ENCODE data around the gene SERINC3.
A peak's percentile ranks its signal among the peaks of the same experiment; 100 is the strongest.
"Not testable (repeated sequence)": the region's sequence is repeated elsewhere in the genome, so short reads cannot be mapped to it uniquely, and the experiment has no call there.

SERINC3 gene

DNA sequence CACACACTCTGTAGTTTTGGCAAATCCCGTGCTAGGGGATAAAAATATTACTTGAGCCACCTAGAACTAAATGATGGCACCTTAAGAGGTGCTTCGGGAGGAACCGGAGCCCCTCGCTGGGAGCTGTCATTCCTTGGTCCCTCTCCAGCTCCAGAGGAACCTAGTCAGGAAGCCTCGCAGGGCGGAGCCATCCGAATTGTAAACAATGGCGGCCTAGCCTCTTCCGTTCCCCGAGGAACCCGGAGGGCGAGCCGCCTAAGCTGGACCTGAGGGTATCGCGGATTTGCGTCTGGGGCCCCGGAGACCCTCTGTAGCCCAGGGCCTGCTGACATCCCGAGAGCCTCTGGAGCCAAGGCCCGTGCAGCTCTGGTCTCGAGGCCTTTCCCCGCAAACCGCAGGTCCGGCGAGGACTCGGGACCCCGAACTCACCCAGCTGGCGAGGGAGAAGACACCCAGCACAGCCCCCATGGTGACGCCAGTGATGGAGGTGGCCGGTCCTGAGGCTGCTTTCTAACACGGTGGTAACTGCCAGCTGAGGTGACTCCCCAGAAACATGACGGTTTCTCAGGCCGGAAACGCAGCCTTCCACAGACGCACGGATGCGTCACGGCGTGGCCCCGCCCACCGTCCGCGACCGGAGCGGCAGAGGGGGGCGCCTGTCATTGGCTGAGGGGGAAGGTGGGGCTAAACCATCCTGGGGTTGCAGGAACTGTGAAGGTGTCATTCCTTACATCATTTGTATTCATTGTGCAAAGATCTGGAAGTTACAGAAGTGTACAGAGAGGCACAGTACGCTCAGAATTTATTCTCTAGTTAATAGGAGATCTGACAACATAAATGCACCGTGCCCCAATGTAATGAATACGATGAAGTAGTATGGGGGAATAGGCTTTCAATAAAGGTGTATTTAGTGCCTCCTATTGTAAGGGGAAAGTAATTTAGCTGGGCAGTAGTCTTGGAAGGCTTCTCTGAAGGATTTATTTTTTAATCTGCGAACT is at the start of gene SERINC3:
Gene SERINC3, minus strand, starts transcription at position 587 of the 998 bp plus-strand sequence. Its CDS starts 119 bp downstream, at position 468.
- peak; percentile 88 for DNase-seq (ENCODE audit: low read depth, low spot score)

DNA sequence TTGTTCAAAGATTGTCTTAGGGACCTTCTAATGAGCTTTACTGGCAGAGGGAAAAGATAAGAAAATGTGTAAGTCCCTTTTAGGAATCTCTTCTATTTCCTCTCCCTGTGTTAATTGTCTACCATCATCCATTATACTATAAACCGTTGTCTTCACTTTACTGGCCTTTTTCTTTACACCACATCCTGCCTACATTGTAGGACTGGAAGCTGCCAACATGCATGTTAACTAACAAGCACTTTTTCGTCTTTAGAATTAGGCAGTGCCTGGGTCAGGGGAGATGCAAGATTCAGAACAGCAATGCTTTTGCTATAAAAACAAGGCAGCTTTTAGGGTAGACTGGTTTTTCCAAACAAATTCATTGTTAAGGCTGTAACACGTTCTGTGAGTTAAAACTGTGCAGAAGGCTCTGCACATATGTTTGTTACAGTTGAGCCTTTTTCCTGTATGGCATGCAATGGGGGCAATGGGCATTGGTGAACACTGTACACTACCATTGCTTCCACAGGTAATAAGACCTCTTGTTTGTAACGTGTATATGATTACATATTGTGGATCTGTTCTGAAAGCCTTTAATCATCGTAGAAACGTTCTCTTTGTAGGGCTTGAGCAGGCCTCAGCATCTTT is 49.6 kb upstream of the SERINC3 start:
- DNase-seq (ENCODE audit: low read depth, low spot score): no peak

DNA sequence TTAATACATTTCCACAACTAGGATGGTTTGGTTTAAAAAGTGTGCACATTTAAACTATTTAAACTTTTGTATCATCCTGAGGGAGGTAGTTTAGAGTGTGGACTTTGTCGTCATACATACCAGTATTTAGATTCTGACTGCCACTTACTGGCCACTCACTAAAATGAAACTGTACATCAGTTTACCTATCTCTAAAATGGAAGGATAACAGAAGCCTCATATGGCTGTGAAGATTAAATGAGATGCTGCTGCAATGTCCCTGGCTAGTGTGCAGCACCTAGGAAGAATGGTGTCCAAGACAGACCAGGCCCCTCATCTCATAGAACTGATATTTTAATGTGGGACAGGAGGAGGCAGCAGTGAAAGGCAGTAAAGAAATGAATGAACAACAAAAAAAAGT is 48.5 kb upstream of the SERINC3 start:
- DNase-seq (ENCODE audit: low read depth, low spot score): no peak

DNA sequence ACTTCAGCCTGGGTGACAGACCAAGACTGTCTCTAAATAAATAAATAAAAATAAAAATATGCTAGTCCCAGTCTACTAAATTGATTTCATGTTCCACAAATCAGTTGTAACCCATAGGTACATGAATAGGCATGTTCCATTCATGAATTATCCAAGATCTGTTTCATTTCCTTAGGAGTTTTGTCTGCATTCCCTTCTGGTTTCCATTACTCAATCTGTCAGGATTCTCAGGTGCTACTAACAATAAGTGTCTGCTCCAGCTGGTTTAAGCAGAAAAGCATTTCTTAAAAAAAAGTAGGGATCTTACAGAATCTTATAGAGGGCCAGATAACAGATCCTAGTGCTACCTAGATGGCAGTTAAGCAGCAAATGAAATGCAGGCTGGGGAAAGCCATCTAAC is 44.9 kb upstream of the SERINC3 start:
- DNase-seq (ENCODE audit: low read depth, low spot score): no peak

GRCh38 chr20:44566018-44566417 is 44.1 kb upstream of the SERINC3 start:
- no peak for DNase-seq (ENCODE audit: low read depth, low spot score)

DNA sequence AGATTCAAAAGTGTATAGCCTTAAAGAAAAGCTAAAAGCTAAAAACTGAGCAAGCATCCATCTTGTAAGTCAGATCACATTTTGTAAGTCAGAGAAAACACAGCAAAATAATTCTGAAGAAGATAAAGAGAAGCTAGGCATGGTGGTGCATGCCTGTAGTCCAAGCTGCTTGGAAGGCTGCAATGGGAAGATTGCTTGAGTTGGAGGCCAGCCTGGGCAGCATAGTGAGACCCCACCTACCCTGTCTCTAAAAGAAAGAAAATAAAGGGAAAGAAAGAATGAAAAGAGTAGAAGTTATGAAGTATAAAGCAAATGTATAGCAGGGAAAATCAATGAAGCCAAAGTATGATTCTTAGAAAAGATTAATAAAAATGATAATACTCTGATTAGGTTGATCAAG is 40.0 kb upstream of the SERINC3 start:
- DNase-seq (ENCODE audit: low read depth, low spot score): no peak

DNA sequence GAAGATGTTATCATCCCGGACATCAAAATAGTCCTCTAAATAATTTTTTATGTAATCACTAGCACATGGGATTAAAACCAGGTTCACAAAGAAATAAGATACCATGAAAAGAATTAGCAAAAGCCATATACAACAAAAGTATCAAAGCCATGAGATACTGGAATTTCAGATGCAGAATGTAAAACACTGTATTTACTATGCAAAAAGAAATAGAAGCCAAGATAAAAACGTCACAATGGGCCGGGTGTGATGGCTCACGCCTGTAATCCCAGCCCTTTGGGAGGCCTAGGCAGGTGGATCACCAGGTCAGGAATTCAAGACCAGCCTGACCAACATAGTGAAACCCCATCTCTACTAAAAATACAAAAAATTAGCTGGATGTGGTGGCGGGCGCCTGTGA is 38.9 kb upstream of the SERINC3 start:
- not testable (repeated sequence) for DNase-seq (ENCODE audit: low read depth, low spot score)

- DNase-seq (ENCODE audit: low read depth, low spot score): no peak
Observed at GRCh38 chr20:44560229-44560628, 38.4 kb upstream of the SERINC3 start.

DNA sequence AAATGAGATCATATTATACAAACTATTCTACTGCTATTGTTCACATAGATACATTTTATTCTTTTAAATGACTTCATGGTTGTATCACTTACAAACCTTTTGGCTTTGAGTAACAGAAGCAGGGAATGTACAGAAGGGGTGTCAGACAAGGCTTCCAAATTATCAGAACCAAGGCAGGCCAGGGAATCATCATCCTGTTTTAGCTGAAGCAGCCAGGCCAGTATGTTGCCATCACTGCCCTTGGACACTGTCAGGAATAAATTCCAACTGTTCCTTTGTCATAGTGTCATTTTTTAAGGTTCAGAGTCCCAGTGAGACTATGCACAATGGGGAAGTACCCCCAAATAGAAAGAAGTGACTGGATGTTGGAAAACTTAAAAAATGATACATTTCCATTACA is 37.4 kb upstream of the SERINC3 start:
- DNase-seq (ENCODE audit: low read depth, low spot score): no peak

DNA sequence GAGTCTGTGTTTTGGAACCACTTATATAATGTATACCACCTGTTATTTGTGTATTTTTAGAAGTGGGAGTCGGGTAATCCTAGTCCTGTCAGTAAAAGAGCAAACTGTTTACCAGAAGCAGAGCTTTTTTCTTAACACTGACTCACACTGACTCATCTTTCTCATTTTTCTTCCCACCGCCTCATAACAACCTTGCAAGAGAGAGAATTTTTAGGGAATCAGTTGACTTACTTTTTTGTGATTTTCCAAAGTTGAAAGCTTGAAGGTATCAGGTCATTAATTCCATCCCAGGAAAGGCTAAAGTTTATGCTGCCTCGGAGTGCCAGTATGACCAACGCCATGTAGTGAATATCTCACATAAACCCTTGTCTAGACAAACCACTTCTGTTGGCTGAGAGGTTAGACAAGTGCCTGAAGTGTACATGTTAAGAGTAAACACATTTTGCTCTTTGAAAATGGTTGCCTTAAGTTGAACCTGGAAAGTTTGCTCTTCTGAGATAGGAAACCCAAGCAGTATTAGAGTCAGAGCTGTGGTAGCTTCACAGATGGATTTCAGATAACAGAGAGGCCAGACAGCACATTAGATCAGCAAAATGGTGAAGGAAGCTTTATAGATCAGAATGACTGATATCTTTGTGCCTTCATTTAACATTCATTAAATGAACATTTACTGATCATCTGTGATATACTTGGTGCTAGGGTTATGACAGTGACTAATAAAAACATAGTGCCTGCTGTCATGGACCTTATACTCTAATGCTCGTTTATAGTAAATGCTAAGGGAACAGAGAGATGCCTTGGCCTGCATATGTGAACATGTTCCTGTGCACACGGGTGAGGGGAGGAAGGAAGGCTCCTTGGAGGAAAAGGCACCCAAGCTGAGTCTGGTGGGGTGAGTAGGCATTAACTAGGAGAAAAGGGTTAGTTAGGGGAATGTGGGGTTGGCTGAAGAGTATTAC is 31.4 kb upstream of the SERINC3 start:
- no peak for DNase-seq (ENCODE audit: low read depth, low spot score)

DNA sequence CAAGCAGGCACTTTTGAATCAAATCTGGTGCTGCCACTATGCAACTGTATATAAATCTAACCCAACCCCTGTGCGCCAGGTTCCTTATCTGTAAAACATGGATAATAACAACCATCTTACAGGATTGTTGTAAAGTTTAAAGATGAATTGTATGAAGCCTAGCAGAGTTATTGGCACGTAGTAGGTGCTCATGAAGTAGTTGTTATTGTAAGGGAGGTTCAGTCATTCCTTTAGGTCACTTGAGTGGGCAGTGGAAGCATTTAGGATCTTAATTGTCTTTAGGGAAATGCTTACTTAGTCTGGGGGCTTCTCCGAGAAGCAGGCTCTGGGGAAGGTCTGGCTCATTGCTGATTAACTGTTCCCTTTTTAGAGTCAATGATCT is 30.7 kb upstream of the SERINC3 start:
- no peak for DNase-seq (ENCODE audit: low read depth, low spot score)

- DNase-seq (ENCODE audit: low read depth, low spot score): no peak
Observed at GRCh38 chr20:44552050-44552449, 30.2 kb upstream of the SERINC3 start.

DNA sequence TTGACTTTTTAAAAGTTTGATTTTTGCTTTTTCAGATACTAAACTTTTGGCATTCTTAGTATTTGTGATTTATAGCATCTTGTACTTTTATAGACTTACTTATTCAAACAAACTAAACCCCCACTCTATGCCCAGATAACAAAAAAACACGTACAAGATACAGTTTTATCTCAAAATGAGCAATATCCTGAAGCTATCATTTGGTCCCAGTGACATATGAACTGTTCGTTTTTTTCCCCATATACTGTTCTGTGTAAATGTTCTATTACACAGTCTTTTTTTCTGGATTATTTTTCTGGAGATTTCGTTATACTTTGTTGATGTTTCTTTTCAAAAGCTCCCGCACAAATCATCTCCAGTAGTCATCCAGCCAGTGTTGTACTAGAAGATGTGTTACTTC is 27.3 kb upstream of the SERINC3 start:
- DNase-seq (ENCODE audit: low read depth, low spot score): no peak

DNA sequence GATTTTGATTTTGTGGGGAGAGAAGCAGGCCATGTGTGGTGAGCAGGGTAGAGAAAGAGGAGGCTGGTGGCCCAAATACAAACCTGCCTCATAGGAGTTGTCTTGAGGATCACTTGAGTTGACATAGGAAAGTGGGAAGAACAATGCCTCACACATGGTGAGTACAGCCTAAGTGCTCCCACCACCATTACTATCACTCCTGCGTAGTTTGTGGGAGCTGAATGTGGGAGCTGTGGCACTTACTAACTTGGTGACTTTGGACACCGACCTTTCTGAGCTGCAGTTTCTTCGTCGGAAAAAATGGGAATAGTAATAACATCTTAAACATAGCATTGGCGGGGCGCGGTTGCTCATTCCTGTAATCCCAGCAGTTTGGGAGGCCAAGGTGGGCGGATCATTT is 25.5 kb upstream of the SERINC3 start:
- DNase-seq (ENCODE audit: low read depth, low spot score): no peak

- DNase-seq (ENCODE audit: low read depth, low spot score): no peak
Observed at GRCh38 chr20:44544263-44544662, 22.4 kb upstream of the SERINC3 start.

GRCh38 chr20:44543358-44543757 is 21.5 kb upstream of the SERINC3 start:
- DNase-seq (ENCODE audit: low read depth, low spot score): no peak

- no peak for DNase-seq (ENCODE audit: low read depth, low spot score)
Observed at GRCh38 chr20:44542890-44543289, 21.0 kb upstream of the SERINC3 start.

GRCh38 chr20:44541992-44542391 is 20.1 kb upstream of the SERINC3 start:
- DNase-seq (ENCODE audit: low read depth, low spot score): no peak

- no peak for DNase-seq (ENCODE audit: low read depth, low spot score)
Observed at GRCh38 chr20:44540834-44541233, 19.0 kb upstream of the SERINC3 start.

DNA sequence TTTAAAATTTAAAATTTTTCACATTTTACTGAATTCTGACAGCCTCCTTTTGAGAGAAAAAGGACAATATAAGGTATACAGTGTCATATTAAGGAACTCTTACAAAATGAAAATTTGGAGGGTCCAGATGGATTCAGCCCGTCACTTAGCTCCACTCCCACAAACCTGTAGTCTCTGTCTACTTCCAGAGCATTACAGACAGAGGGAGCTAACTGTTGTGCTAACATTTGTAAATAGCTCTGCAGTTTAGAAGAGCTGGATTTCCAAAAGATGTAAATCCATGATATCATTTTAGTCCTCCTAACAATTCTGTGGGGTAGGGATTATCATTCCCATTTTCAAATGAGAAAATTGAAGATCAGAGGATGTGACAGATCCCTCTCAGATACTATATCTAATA is 16.1 kb upstream of the SERINC3 start:
- no peak for DNase-seq (ENCODE audit: low read depth, low spot score)

DNA sequence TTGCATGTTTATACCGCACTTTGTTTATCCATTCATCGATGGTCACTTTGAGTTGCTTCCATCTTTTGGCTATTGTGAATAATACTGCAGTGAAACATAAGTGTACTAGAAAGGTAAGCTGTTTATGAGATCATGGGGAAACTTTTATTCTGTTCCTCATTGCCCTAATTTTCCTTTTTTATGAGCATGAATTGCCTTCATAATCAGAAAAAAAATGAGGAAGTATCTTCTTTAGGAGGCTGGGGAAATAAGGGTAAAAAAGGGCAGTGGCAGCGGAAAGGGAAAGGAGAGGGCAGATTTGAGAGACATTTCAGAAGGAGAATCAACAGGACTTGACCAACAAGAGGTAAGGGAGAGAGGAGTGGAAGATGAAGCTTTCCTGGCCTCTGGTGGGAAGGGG is 14.3 kb upstream of the SERINC3 start:
- no peak for DNase-seq (ENCODE audit: low read depth, low spot score)

- DNase-seq (ENCODE audit: low read depth, low spot score): no peak
Observed at GRCh38 chr20:44533928-44534327, 12.1 kb upstream of the SERINC3 start.
